NCI-H2171 (cell line): ENCODE results near the gene MN1.

Source experiments
- DNase-seq: peaks from one replicate; lab custom pipeline; 2025; lab: John Stamatoyannopoulos, UW

Gene MN1

GRCh38 chr22:27801616-27802345 is at the start of gene MN1:
MN1 (minus strand) TSS chr22:27801756; CDS start chr22:27800543, 1,213 bp downstream.
- peak; percentile 48 for DNase-seq

- no peak for DNase-seq
Observed at GRCh38 chr22:27850000-27850521, 48.5 kb upstream of the MN1 start.

- no peak for DNase-seq
Observed at GRCh38 chr22:27848005-27848404, 46.4 kb upstream of the MN1 start.

- DNase-seq: no peak
Observed at GRCh38 chr22:27846910-27847309, 45.4 kb upstream of the MN1 start.

GRCh38 chr22:27846248-27846757 is 44.7 kb upstream of the MN1 start:
- no peak for DNase-seq

GRCh38 chr22:27845644-27846043 is 44.1 kb upstream of the MN1 start:
- DNase-seq: no peak

- no peak for DNase-seq
Observed at GRCh38 chr22:27844656-27845591, 43.4 kb upstream of the MN1 start.

- no peak for DNase-seq
Observed at GRCh38 chr22:27844256-27844655, 42.7 kb upstream of the MN1 start.

GRCh38 chr22:27843441-27843840 is 41.9 kb upstream of the MN1 start:
- no peak for DNase-seq

- DNase-seq: peak; percentile 22
Observed at GRCh38 chr22:27842669-27843431, 41.3 kb upstream of the MN1 start.

- DNase-seq: no peak
Observed at GRCh38 chr22:27842201-27842600, 40.6 kb upstream of the MN1 start.

- DNase-seq: no peak
Observed at GRCh38 chr22:27840436-27840835, 38.9 kb upstream of the MN1 start.

- DNase-seq: no peak
Observed at GRCh38 chr22:27839057-27839660, 37.6 kb upstream of the MN1 start.

- DNase-seq: no peak
Observed at GRCh38 chr22:27836181-27836580, 34.6 kb upstream of the MN1 start.

- no peak for DNase-seq
Observed at GRCh38 chr22:27835446-27835845, 33.9 kb upstream of the MN1 start.

- no peak for DNase-seq
Observed at GRCh38 chr22:27834364-27835185, 33.0 kb upstream of the MN1 start.

GRCh38 chr22:27833803-27834202 is 32.2 kb upstream of the MN1 start:
- DNase-seq: no peak

- DNase-seq: no peak
Observed at GRCh38 chr22:27832606-27833005, 31.1 kb upstream of the MN1 start.

- no peak for DNase-seq
Observed at GRCh38 chr22:27829620-27830019, 28.1 kb upstream of the MN1 start.
